BJ (cell line): ENCODE measurements around the gene B4GAT1. TPM values are rescaled to one million over a fixed set of nuclear protein-coding genes. Genes with fewer than 3 reads are reported as not detected.
A peak's percentile ranks its signal among the peaks of the same experiment; 100 is the strongest.

Experiments
- CTCF ChIA-PET: fragments of 350-600 bp; formaldehyde crosslinking; extraction: SDS; loops from one replicate; lab custom pipeline; 2021; ENCODE audit warnings: antibody characterized with exemption, inconsistent platforms; lab: Yijun Ruan, JAX
- POLR2A ChIA-PET: fragments of 300-600 bp; sonication (Branson Sonifier 250); formaldehyde crosslinking; extraction: SDS; loops from one replicate; lab custom pipeline; 2021; ENCODE audit warnings: antibody characterized with exemption; lab: Charles Lee
- DNase-seq: peaks from one replicate; pipeline ENCODE4 v3.0.0-alpha.2; 2011; ENCODE audit warnings: low read depth
- H3K27me3 ChIP-seq: 2 replicates; pipeline ENCODE4 v1.6.0; 2011; ENCODE audit warnings: low read length; ENCODE audit not compliant: control insufficient read depth, insufficient read depth
- H3K36me3 ChIP-seq: 2 replicates; pipeline ENCODE4 v1.5.1; 2011; ENCODE audit warnings: low read length; ENCODE audit not compliant: control insufficient read depth, insufficient read depth
- H3K4me3 ChIP-seq: 2 replicates; pipeline ENCODE4 v1.5.1; 2011; ENCODE audit warnings: low read depth, mild to moderate bottlenecking, control low read depth, low read length
- CTCF ChIP-seq: IDR thresholded peaks from 2 replicates; pipeline ENCODE4 v1.5.1; 2011; ENCODE audit warnings: low read depth, mild to moderate bottlenecking, control low read depth, inconsistent platforms, low read length, moderate library complexity; ENCODE audit not compliant: insufficient read depth
- polyA minus RNA-seq: library from RNA; depleted of rRNA, polyadenylated mRNA; stranded (reverse); fragments of >200 nt; gene quantifications from 2 replicates; pipeline ENCODE4 v1.2.3, GENCODE V29; 2011; rRNA and poly(A)+ RNA removed
- polyA plus RNA-seq: library from polyadenylated mRNA; depleted of rRNA; stranded (reverse); fragments of >200 nt; gene quantifications from 2 replicates; pipeline ENCODE4 v1.2.3, GENCODE V29; 2011; rRNA removed

B4GAT1 gene
- polyA plus RNA-seq (12.7 and 16.8 TPM in 2 replicates), polyA minus RNA-seq (1.9 and 2.0 TPM in 2 replicates)

GRCh38 chr11:66347425-66348276 is at the start of gene B4GAT1:
Gene B4GAT1, minus strand, starts transcription at chr11:66347629. Its CDS starts 84 bp downstream, at chr11:66347545.
- TF ChIP-seq CTCF = no peak
- Histone ChIP-seq H3K4me3 (peak within 1 kb of the TSS; percentile 95), H3K27me3 (no peaks in the 10 kb centered on the region), H3K36me3 (no peaks in the 10 kb centered on the region)
- ChIA-PET CTCF (interaction anchor here (0.9 to 2.3 kb wide), 7 partner anchors 19 to 65 kb away, joined by 3 to 14 read pairs (median 4); partner anchors contain the start of gene SLC29A2), POLR2A (interaction anchor here (0.6 kb wide), 1 partner anchor 35 kb away, joined by 3 read pairs; no protein-coding TSS in a partner anchor)
- peak; percentile 84 for DNase-seq

GRCh38 chr11:66393954-66394353 is 46.5 kb upstream of the B4GAT1 start:
- POLR2A ChIA-PET = no interaction called here
- H3K4me3 ChIP-seq = no peak overlapping the region
- TF ChIP-seq CTCF = no peak
- no peaks in the 10 kb centered on the region for H3K36me3 ChIP-seq
- H3K27me3 ChIP-seq = no peaks in the 10 kb centered on the region
- CTCF ChIA-PET = interaction anchor here (1.0 to 3.3 kb wide), 4 partner anchors 8 to 44 kb away, joined by 3 to 17 read pairs (median 4); partner anchors contain the start of gene MRPL11
- DNase-seq = no peak

GRCh38 chr11:66391322-66391721 is 43.9 kb upstream of the B4GAT1 start:
- no peak for TF ChIP-seq CTCF
- CTCF ChIA-PET = interaction anchor here (0.9 to 4.1 kb wide), 3 partner anchors 9 to 56 kb away, joined by 3 to 35 read pairs (median 32); partner anchors contain the start of gene SLC29A2
- POLR2A ChIA-PET = no interaction called here

GRCh38 chr11:66388780-66389386 is 41.5 kb upstream of the B4GAT1 start:
- no peaks in the 10 kb centered on the region for H3K27me3 ChIP-seq
- H3K36me3 ChIP-seq = no peaks in the 10 kb centered on the region
- no peak for DNase-seq
- ChIA-PET CTCF (interaction anchor here (0.6 to 6.8 kb wide), 38 partner anchors 9 to 420 kb away, joined by 3 to 188 read pairs (median 5); partner anchors contain the start of genes BRMS1, CD248, MRPL11 and NPAS4), POLR2A (no interaction called here)
- peak; percentile 95 for TF ChIP-seq CTCF
- H3K4me3 ChIP-seq = no peak overlapping the region

More at GRCh38 chr11:66391322-66391721, 43.9 kb upstream of the B4GAT1 start:
- Histone ChIP-seq H3K4me3 (no peak overlapping the region), H3K27me3 (no peaks in the 10 kb centered on the region), H3K36me3 (no peaks in the 10 kb centered on the region)
- no peak for DNase-seq
